B cell (primary cell): ENCODE measurements around the gene SFXN2.

ENCODE experiments used
- EZH2 ChIP-seq: IDR thresholded peaks from 2 replicates; pipeline ENCODE4 v1.6.1; 2012; ENCODE audit warnings: borderline replicate concordance, low read depth, mild to moderate bottlenecking, moderate library complexity, low read length; ENCODE audit not compliant: insufficient read depth, poor library complexity, severe bottlenecking
- TF ChIP-seq, protein P1 (sequence below): fragments of 200-600 bp; IDR thresholded peaks from one replicate; pipeline ENCODE4 v1.8.0; 2022; ENCODE audit warnings: antibody characterized with exemption, mild to moderate bottlenecking

GRCh38 chr10:102681696-102682095 is 32.7 kb upstream of the SFXN2 start:
- TF ChIP-seq EZH2, result no peak
- TF ChIP-seq, protein P1, sequence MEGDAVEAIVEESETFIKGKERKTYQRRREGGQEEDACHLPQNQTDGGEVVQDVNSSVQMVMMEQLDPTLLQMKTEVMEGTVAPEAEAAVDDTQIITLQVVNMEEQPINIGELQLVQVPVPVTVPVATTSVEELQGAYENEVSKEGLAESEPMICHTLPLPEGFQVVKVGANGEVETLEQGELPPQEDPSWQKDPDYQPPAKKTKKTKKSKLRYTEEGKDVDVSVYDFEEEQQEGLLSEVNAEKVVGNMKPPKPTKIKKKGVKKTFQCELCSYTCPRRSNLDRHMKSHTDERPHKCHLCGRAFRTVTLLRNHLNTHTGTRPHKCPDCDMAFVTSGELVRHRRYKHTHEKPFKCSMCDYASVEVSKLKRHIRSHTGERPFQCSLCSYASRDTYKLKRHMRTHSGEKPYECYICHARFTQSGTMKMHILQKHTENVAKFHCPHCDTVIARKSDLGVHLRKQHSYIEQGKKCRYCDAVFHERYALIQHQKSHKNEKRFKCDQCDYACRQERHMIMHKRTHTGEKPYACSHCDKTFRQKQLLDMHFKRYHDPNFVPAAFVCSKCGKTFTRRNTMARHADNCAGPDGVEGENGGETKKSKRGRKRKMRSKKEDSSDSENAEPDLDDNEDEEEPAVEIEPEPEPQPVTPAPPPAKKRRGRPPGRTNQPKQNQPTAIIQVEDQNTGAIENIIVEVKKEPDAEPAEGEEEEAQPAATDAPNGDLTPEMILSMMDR, result no peak
